Cardiac muscle cell (in vitro differentiated cells and primary cell): ENCODE measurements around the gene AUTS2. TPM values are rescaled to one million over a fixed set of nuclear protein-coding genes. Genes with fewer than 3 reads are reported as not detected.

Experiments
- DNase-seq, 2 donors: peaks; one replicate each; pipeline versions ENCODE4 v3.0.0 to v3.0.0-alpha.2; 2010 to 2017; ENCODE audit warnings: low read depth in 1 of 2, low spot score in 1 of 2
- H3K27ac ChIP-seq: fragments of 200-600 bp; sonication (generic); 2 replicates; pipeline ENCODE4 v1.5.1; 2016
- H3K27me3 ChIP-seq: fragments of 200-600 bp; sonication (generic); 2 replicates; pipeline ENCODE4 v1.6.0; 2016; ENCODE audit warnings: control low read depth
- H3K36me3 ChIP-seq: fragments of 200-600 bp; sonication (generic); 2 replicates; pipeline ENCODE4 v1.5.1; 2016; ENCODE audit warnings: control low read depth
- H3K4me1 ChIP-seq: fragments of 200-600 bp; sonication (generic); 2 replicates; pipeline ENCODE4 v1.8.1; 2017; ENCODE audit warnings: low read depth, mild to moderate bottlenecking, mixed run types
- H3K4me3 ChIP-seq: fragments of 200-600 bp; sonication (generic); 2 replicates; pipeline ENCODE4 v1.5.1; 2016; ENCODE audit warnings: mild to moderate bottlenecking
- H3K9me3 ChIP-seq: fragments of 200-600 bp; sonication (generic); 2 replicates; pipeline ENCODE4 v1.5.1; 2017; ENCODE audit warnings: low read depth, mild to moderate bottlenecking, control low read depth
- polyA plus RNA-seq: library from polyadenylated mRNA; unstranded; fragments of >200 nt; fragmentation: Nextera tagmentation; extraction: Ambion mirVana; gene quantifications from 2 replicates; pipeline ENCODE4 v1.2.1, GENCODE V29; 2016
- total RNA-seq: library from RNA; depleted of rRNA; stranded (reverse); fragments of >200 nt; gene quantifications from 2 replicates; pipeline ENCODE4 v1.2.3, GENCODE V29; 2016
- TF ChIP-seq, protein P1 (sequence below): IDR thresholded peaks from 2 replicates; pipeline ENCODE4 v1.5.1; 2012; ENCODE audit warnings: low read depth, mild to moderate bottlenecking, low read length

Gene AUTS2
- total and polyA plus RNA-seq, 2 experiments from 2014 or later = 41.0 to 45.5 TPM

DNA sequence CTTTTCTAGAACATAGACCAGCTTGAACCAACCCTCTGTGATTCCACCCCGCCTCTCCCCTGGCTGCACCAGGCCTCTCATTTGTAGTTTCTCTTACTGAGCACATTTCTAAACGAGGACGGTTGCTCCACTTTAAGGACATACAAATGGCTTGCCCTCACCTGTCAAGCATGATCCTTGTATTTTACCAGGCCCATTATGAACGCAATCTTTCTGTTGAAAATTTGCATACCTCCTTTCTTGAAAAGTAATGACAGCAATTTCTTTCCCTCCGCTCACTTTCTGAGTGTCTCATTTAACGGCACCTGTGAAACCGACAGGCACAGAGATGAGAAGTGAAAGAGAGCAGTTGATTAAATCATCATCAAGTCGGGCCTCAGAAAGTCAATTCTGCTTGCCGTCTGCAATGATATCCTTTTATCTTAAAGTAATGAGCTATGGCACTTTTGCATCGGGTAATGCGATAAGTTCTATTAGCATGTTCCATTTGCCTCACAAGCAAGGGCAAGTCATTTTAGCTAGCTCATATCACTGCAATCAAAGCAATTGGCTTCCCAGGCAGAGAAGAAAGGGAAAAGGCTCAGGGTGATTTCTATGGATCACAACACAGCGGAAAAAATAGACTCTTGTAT is 828.1 kb downstream of the AUTS2 start:
- Histone ChIP-seq H3K27ac (no peak overlapping the region), H3K9me3 (no peaks in the 10 kb centered on the region), H3K27me3 (no peaks in the 10 kb centered on the region), H3K4me3 (no peak overlapping the region), H3K4me1 (no peaks in the 10 kb centered on the region), H3K36me3 (no peaks in the 10 kb centered on the region)
- TF ChIP-seq, protein P1, sequence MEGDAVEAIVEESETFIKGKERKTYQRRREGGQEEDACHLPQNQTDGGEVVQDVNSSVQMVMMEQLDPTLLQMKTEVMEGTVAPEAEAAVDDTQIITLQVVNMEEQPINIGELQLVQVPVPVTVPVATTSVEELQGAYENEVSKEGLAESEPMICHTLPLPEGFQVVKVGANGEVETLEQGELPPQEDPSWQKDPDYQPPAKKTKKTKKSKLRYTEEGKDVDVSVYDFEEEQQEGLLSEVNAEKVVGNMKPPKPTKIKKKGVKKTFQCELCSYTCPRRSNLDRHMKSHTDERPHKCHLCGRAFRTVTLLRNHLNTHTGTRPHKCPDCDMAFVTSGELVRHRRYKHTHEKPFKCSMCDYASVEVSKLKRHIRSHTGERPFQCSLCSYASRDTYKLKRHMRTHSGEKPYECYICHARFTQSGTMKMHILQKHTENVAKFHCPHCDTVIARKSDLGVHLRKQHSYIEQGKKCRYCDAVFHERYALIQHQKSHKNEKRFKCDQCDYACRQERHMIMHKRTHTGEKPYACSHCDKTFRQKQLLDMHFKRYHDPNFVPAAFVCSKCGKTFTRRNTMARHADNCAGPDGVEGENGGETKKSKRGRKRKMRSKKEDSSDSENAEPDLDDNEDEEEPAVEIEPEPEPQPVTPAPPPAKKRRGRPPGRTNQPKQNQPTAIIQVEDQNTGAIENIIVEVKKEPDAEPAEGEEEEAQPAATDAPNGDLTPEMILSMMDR = no peak
- DNase-seq = no peak

GRCh38 chr7:70432567-70433001 is 834.3 kb downstream of the AUTS2 start:
- no peaks in the 10 kb centered on the region for H3K9me3 ChIP-seq
- no peak overlapping the region for H3K27ac ChIP-seq
- TF ChIP-seq, protein P1 = no peak
- DNase-seq = no peak
- no peak overlapping the region for H3K4me3 ChIP-seq
- peaks cover 6% of the 10 kb centered on the region for H3K4me1 ChIP-seq
- no peaks in the 10 kb centered on the region for H3K36me3 ChIP-seq
- H3K27me3 ChIP-seq = no peaks in the 10 kb centered on the region

GRCh38 chr7:70434376-70434775 is 836.1 kb downstream of the AUTS2 start:
- TF ChIP-seq, protein P1 = no peak
- Histone ChIP-seq H3K27me3 (no peaks in the 10 kb centered on the region), H3K9me3 (no peaks in the 10 kb centered on the region), H3K27ac (no peak overlapping the region), H3K4me3 (no peak overlapping the region), H3K4me1 (peaks cover 6% of the 10 kb centered on the region), H3K36me3 (no peaks in the 10 kb centered on the region)
- DNase-seq = no peak

DNA sequence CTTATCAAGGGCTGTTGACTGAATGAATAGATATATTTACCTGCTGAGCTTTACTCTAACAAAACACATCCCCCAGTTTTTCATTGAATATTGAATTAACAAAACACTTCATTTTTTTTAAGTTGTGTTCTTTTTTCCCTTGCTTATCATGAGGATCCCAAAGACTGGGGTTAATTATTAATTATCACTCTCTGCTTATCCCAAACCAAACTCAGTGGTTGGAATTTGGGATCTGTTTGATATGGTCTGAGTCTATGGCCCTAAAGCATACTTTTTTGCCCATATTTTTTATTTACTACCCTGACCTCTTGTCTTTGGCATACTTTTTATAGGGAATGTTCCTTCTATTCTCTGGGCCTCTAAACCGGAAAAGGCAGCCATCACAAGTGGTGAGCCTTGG is 836.5 kb downstream of the AUTS2 start:
- no peaks in the 10 kb centered on the region for H3K27me3 ChIP-seq
- H3K4me3 ChIP-seq = no peak overlapping the region
- no peak for DNase-seq
- TF ChIP-seq, protein P1 = no peak
- no peaks in the 10 kb centered on the region for H3K9me3 ChIP-seq
- H3K27ac ChIP-seq = no peak overlapping the region
- peaks cover 6% of the 10 kb centered on the region for H3K4me1 ChIP-seq
- no peaks in the 10 kb centered on the region for H3K36me3 ChIP-seq

- Histone ChIP-seq H3K4me3 (no peak overlapping the region), H3K4me1 (peaks cover 6% of the 10 kb centered on the region), H3K27ac (no peak overlapping the region), H3K36me3 (no peaks in the 10 kb centered on the region), H3K27me3 (no peaks in the 10 kb centered on the region), H3K9me3 (no peaks in the 10 kb centered on the region)
- TF ChIP-seq, protein P1 = no peak
- no peak for DNase-seq
Measured at GRCh38 chr7:70435634-70436033, 837.4 kb downstream of the AUTS2 start.
